HEK293 (cell line): ENCODE results near the gene PDF.
A peak's percentile ranks its signal among the peaks of the same experiment; 100 is the strongest.

Source experiments
- AEBP2 ChIP-seq: fragments of 450-650 bp; formaldehyde crosslinking; IDR thresholded peaks from 2 replicates; pipeline ENCODE4 v1.5.1; 2016; ENCODE audit warnings: missing biosample characterization, missing genetic modification characterization, borderline replicate concordance
- BCL6B ChIP-seq: fragments of 450-650 bp; formaldehyde crosslinking; IDR thresholded peaks from 2 replicates; pipeline ENCODE4 v1.5.1; 2017; ENCODE audit warnings: missing biosample characterization, missing genetic modification characterization
- GLIS1 ChIP-seq: fragments of 450-650 bp; formaldehyde crosslinking; IDR thresholded peaks from 2 replicates; pipeline ENCODE4 v1.5.1; 2016; ENCODE audit warnings: missing biosample characterization, missing genetic modification characterization
- KLF10 ChIP-seq: fragments of 450-650 bp; IDR thresholded peaks from 2 replicates; pipeline ENCODE4 v1.5.1; 2018; ENCODE audit warnings: missing biosample characterization, mild to moderate bottlenecking, missing genetic modification characterization
- KLF8 ChIP-seq: fragments of 450-650 bp; formaldehyde crosslinking; IDR thresholded peaks from 2 replicates; pipeline ENCODE4 v1.5.1; 2016; ENCODE audit warnings: missing biosample characterization, missing genetic modification characterization
- MEIS1 ChIP-seq: sonication (generic); formaldehyde crosslinking; IDR thresholded peaks from 2 replicates; pipeline ENCODE4 v1.8.1; 2022; ENCODE audit warnings: missing genetic modification reagents, mild to moderate bottlenecking, borderline replicate concordance
- SCRT2 ChIP-seq: fragments of 450-650 bp; formaldehyde crosslinking; IDR thresholded peaks from 2 replicates; pipeline ENCODE4 v1.5.1; 2016; ENCODE audit warnings: missing biosample characterization, missing genetic modification characterization
- SP2 ChIP-seq: fragments of 450-650 bp; formaldehyde crosslinking; IDR thresholded peaks from 2 replicates; pipeline ENCODE4 v1.5.1; 2016; ENCODE audit warnings: missing biosample characterization, missing genetic modification characterization
- SP3 ChIP-seq: fragments of 450-650 bp; formaldehyde crosslinking; IDR thresholded peaks from 2 replicates; pipeline ENCODE4 v1.5.1; 2016; ENCODE audit warnings: missing biosample characterization, missing genetic modification characterization
- TCF7L2 ChIP-seq: IDR thresholded peaks from 2 replicates; pipeline ENCODE4 v1.6.1; 2011; ENCODE audit warnings: low read depth, mild to moderate bottlenecking, inconsistent platforms, low read length, moderate library complexity, borderline replicate concordance
- YY1 ChIP-seq: fragments of 450-650 bp; formaldehyde crosslinking; IDR thresholded peaks from 2 replicates; pipeline ENCODE4 v1.5.1; 2018; ENCODE audit warnings: missing biosample characterization, missing genetic modification characterization
- ZBTB7A ChIP-seq: fragments of 450-650 bp; formaldehyde crosslinking; IDR thresholded peaks from 2 replicates; pipeline ENCODE4 v1.5.1; 2016; ENCODE audit warnings: low read depth, missing biosample characterization, missing genetic modification characterization
- ZFP3 ChIP-seq: fragments of 450-650 bp; formaldehyde crosslinking; IDR thresholded peaks from 2 replicates; pipeline ENCODE4 v1.5.1; 2016; ENCODE audit warnings: low read depth, missing biosample characterization, missing genetic modification characterization
- ZIC2 ChIP-seq: fragments of 450-650 bp; formaldehyde crosslinking; IDR thresholded peaks from 2 replicates; pipeline ENCODE4 v1.5.1; 2016; ENCODE audit warnings: missing biosample characterization, missing genetic modification characterization
- ZNF10 ChIP-seq: fragments of 450-650 bp; formaldehyde crosslinking; IDR thresholded peaks from 2 replicates; pipeline ENCODE4 v1.5.1; 2017; ENCODE audit warnings: missing biosample characterization, missing genetic modification characterization
- ZNF112 ChIP-seq: fragments of 450-650 bp; formaldehyde crosslinking; IDR thresholded peaks from 2 replicates; pipeline ENCODE4 v1.5.0; 2017; ENCODE audit warnings: missing biosample characterization, missing genetic modification characterization
- ZNF148 ChIP-seq: fragments of 450-650 bp; formaldehyde crosslinking; IDR thresholded peaks from 2 replicates; pipeline ENCODE4 v1.5.0; 2017; ENCODE audit warnings: missing biosample characterization, missing genetic modification characterization, borderline replicate concordance
- ZNF2 ChIP-seq: fragments of 450-650 bp; formaldehyde crosslinking; IDR thresholded peaks from 2 replicates; pipeline ENCODE4 v1.5.1; 2016; ENCODE audit warnings: missing biosample characterization, missing genetic modification characterization
- ZNF292 ChIP-seq: fragments of 450-650 bp; formaldehyde crosslinking; IDR thresholded peaks from 2 replicates; pipeline ENCODE4 v1.5.1; 2016; ENCODE audit warnings: low read depth, missing biosample characterization, missing genetic modification characterization, borderline replicate concordance
- ZNF350 ChIP-seq: fragments of 450-650 bp; formaldehyde crosslinking; IDR thresholded peaks from 2 replicates; pipeline ENCODE4 v1.5.0; 2017; ENCODE audit warnings: missing biosample characterization, mild to moderate bottlenecking, missing genetic modification characterization
- ZNF354C ChIP-seq: fragments of 450-650 bp; formaldehyde crosslinking; IDR thresholded peaks from 2 replicates; pipeline ENCODE4 v1.5.1; 2016; ENCODE audit warnings: missing biosample characterization, missing genetic modification characterization, low read depth, borderline replicate concordance
- ZNF423 ChIP-seq: fragments of 450-650 bp; formaldehyde crosslinking; IDR thresholded peaks from 2 replicates; pipeline ENCODE4 v1.5.1; 2016; ENCODE audit warnings: missing biosample characterization, missing genetic modification characterization
- ZNF501 ChIP-seq: fragments of 450-650 bp; formaldehyde crosslinking; IDR thresholded peaks from 2 replicates; pipeline ENCODE4 v1.5.1; 2016; ENCODE audit warnings: missing biosample characterization, missing genetic modification characterization
- ZNF518A ChIP-seq: fragments of 450-650 bp; formaldehyde crosslinking; conservative IDR thresholded peaks from 2 replicates; pipeline ENCODE4 v1.5.1; 2016; ENCODE audit warnings: low read depth, missing biosample characterization, missing genetic modification characterization
- ZNF548 ChIP-seq: fragments of 450-650 bp; formaldehyde crosslinking; IDR thresholded peaks from 2 replicates; pipeline ENCODE4 v1.5.1; 2016; ENCODE audit warnings: missing biosample characterization, missing genetic modification characterization
- ZNF580 ChIP-seq: fragments of 450-650 bp; formaldehyde crosslinking; IDR thresholded peaks from 2 replicates; pipeline ENCODE4 v1.5.1; 2016; ENCODE audit warnings: missing biosample characterization, missing genetic modification characterization
- ZNF629 ChIP-seq: fragments of 450-650 bp; formaldehyde crosslinking; IDR thresholded peaks from 2 replicates; pipeline ENCODE4 v1.5.1; 2017; ENCODE audit warnings: missing biosample characterization, missing genetic modification characterization
- ZNF670 ChIP-seq: fragments of 450-650 bp; formaldehyde crosslinking; IDR thresholded peaks from 2 replicates; pipeline ENCODE4 v1.5.1; 2016; ENCODE audit warnings: missing biosample characterization, missing genetic modification characterization, low read depth
- ZNF677 ChIP-seq: fragments of 450-650 bp; IDR thresholded peaks from 2 replicates; pipeline ENCODE4 v1.5.0; 2018; ENCODE audit warnings: missing biosample characterization, mild to moderate bottlenecking, missing genetic modification characterization, moderate library complexity
- ZNF747 ChIP-seq: fragments of 450-650 bp; formaldehyde crosslinking; IDR thresholded peaks from 2 replicates; pipeline ENCODE4 v1.5.1; 2016; ENCODE audit warnings: missing biosample characterization, missing genetic modification characterization
- ZNF768 ChIP-seq: fragments of 450-650 bp; formaldehyde crosslinking; IDR thresholded peaks from 2 replicates; pipeline ENCODE4 v1.5.1; 2018; ENCODE audit warnings: missing biosample characterization, mild to moderate bottlenecking, missing genetic modification characterization
- ZNF785 ChIP-seq: fragments of 450-650 bp; formaldehyde crosslinking; IDR thresholded peaks from 2 replicates; pipeline ENCODE4 v1.5.1; 2016; ENCODE audit warnings: missing biosample characterization, missing genetic modification characterization

The PDF gene

GRCh38 chr16:69285240-69285639 is 45.1 kb downstream of the PDF start (continued):
- no peak for TF ChIP-seq ZNF501 (tag by site-specific recombination)
- TF ChIP-seq ZNF423 (tag by site-specific recombination): no peak
- TF ChIP-seq ZNF670: no peak
- no peak for TF ChIP-seq ZBTB7A (tag by site-specific recombination)
- no peak for TF ChIP-seq ZNF677 (tag by site-specific recombination)
- no peak for TF ChIP-seq ZNF292 (tag by site-specific recombination)
- TF ChIP-seq ZNF580 (tag by site-specific recombination): peak; percentile 52; the same call in 1 of the 2 replicates
- TF ChIP-seq MEIS1: no peak
- no peak for TF ChIP-seq YY1 (tag by site-specific recombination)
- no peak for TF ChIP-seq ZNF112
- TF ChIP-seq KLF8: no peak
- TF ChIP-seq ZNF148 (tag by site-specific recombination): no peak
- no peak for TF ChIP-seq ZNF747
- TF ChIP-seq BCL6B (tag by site-specific recombination): no peak
- peak; percentile 82 for TF ChIP-seq ZNF518A
- TF ChIP-seq SCRT2 (tag by site-specific recombination): no peak
- TF ChIP-seq ZNF785 (tag by site-specific recombination): no peak
- no peak for TF ChIP-seq TCF7L2
- 0 out of 2 replicates have a peak, but pooled peaks have one; percentile 32 for TF ChIP-seq ZNF629 (tag by site-specific recombination)
- TF ChIP-seq SP3 (tag by site-specific recombination): no peak
- no peak for TF ChIP-seq ZNF768 (tag by site-specific recombination)
- peak; percentile 28; the same call in 1 of the 2 replicates for TF ChIP-seq ZFP3
- TF ChIP-seq ZNF354C (tag by site-specific recombination): peak; percentile 21; the same call in 1 of the 2 replicates
- no peak for TF ChIP-seq ZIC2 (tag by site-specific recombination)
- TF ChIP-seq AEBP2 (tag by site-specific recombination): no peak
- no peak for TF ChIP-seq ZNF10 (tag by site-specific recombination)
- TF ChIP-seq ZNF350 (tag by site-specific recombination): no peak
- no peak for TF ChIP-seq GLIS1 (tag by site-specific recombination)
- no peak for TF ChIP-seq SP2 (tag by site-specific recombination)
- TF ChIP-seq ZNF548: no peak
- TF ChIP-seq ZNF2 (tag by site-specific recombination): no peak
- no peak for TF ChIP-seq KLF10
